Endothelial cell of umbilical vein (primary cell): Measurements from ENCODE around the gene STPG3. TPM values are rescaled to one million over a fixed set of nuclear protein-coding genes. Genes with fewer than 3 reads are reported as not detected.

Experiments used
- BruUV-seq: library from RNA; stranded (reverse); fragments of 400-500 nt; replicated peaks from 2 replicates; lab custom pipeline; 2021; lab: Mats Ljungman, UMichigan
- CTCF ChIA-PET: fragments of 300-600, 350-600 bp; sonication (Branson Sonifier 250); formaldehyde crosslinking; loops from one replicate; lab custom pipeline; 2021; ENCODE audit warnings: antibody characterized with exemption, inconsistent platforms; lab: Charles Lee
- POLR2A ChIA-PET: fragments of 300-600, 350-600 bp; sonication (Branson Sonifier 250); formaldehyde crosslinking; loops from one replicate; lab custom pipeline; 2021; ENCODE audit warnings: antibody characterized with exemption, inconsistent platforms; lab: Charles Lee
- DNase-seq: peaks from one replicate; pipeline ENCODE4 v3.0.0-alpha.2; 2011; ENCODE audit warnings: low read depth, low spot score
- FAIRE-seq: peaks from 2 replicates; lab custom pipeline; 2011; peaks lifted over from hg19 to GRCh38; lab: Jason Lieb, UNC
- H2AFZ ChIP-seq: 2 replicates; pipeline ENCODE4 v1.6.0; 2012; ENCODE audit warnings: low read depth, low read length, control low read depth, inconsistent platforms
- H3K27ac ChIP-seq: 2 replicates; pipeline ENCODE4 v1.5.1; 2011; ENCODE audit warnings: low read depth, mild to moderate bottlenecking, control low read depth, low read length, moderate library complexity; ENCODE audit not compliant: insufficient read depth
- H3K27me3 ChIP-seq, 2 experiments: 2 replicates each; pipeline versions ENCODE4 v1.6.0 to v1.6.1; 2011; ENCODE audit warnings: low read length in 2 of 2, mixed read lengths in 1 of 2; ENCODE audit not compliant: control insufficient read depth in 2 of 2, insufficient read depth in 2 of 2
- H3K36me3 ChIP-seq, 2 experiments: 2 replicates in 1 of 2; 3 replicates in 1 of 2; pipeline ENCODE4 v1.5.1; 2011; ENCODE audit warnings: low read length in 2 of 2, mild to moderate bottlenecking in 1 of 2, moderate library complexity in 1 of 2; ENCODE audit not compliant: control insufficient read depth in 2 of 2, insufficient read depth in 2 of 2; ENCODE audit errors: extremely low read depth in 1 of 2
- H3K4me1 ChIP-seq: 3 replicates; pipeline ENCODE4 v1.5.1; 2011; ENCODE audit warnings: mild to moderate bottlenecking, low read length; ENCODE audit not compliant: control insufficient read depth, insufficient read depth; ENCODE audit errors: extremely low read depth
- H3K4me2 ChIP-seq: 2 replicates; pipeline ENCODE4 v1.6.1; 2011; ENCODE audit warnings: low read length, control low read depth, mixed read lengths; ENCODE audit not compliant: insufficient read depth
- H3K4me3 ChIP-seq, 3 experiments: fragments of 200-600 bp in 1 of 3; sonication (generic), shearing (Covaris generic) in 1 of 3; replicated peaks in 1 of 3; 2 replicates each; pipeline ENCODE4 v1.5.1; 2011 to 2016; ENCODE audit warnings: control low read depth in 3 of 3, low read length in 3 of 3, mild to moderate bottlenecking in 2 of 3, inconsistent platforms in 1 of 3, low read depth in 1 of 3, moderate library complexity in 1 of 3; ENCODE audit not compliant: insufficient read depth in 1 of 3
- H3K79me2 ChIP-seq: 2 replicates; pipeline ENCODE4 v1.6.0; 2012; ENCODE audit warnings: low read length, inconsistent platforms; ENCODE audit not compliant: control insufficient read depth, insufficient read depth
- H3K9ac ChIP-seq: replicated peaks from 2 replicates; pipeline ENCODE3; 2011; ENCODE audit warnings: low read length, control low read depth; ENCODE audit not compliant: insufficient read depth; ENCODE audit errors: extremely low read depth
- H3K9me1 ChIP-seq: replicated peaks from 3 replicates; pipeline ENCODE4 v1.6.0; 2011; ENCODE audit warnings: mild to moderate bottlenecking, low read length; ENCODE audit not compliant: control insufficient read depth, insufficient read depth; ENCODE audit errors: extremely low read depth
- H3K9me3 ChIP-seq: replicated peaks from 2 replicates; pipeline ENCODE4 v1.5.1; 2012; ENCODE audit warnings: low read length, inconsistent platforms; ENCODE audit not compliant: control insufficient read depth, insufficient read depth
- H4K20me1 ChIP-seq: replicated peaks from 2 replicates; pipeline ENCODE3; 2011; ENCODE audit warnings: mild to moderate bottlenecking, low read length; ENCODE audit not compliant: control insufficient read depth, insufficient read depth; ENCODE audit errors: extremely low read depth
- EZH2 ChIP-seq: IDR thresholded peaks from 2 replicates; pipeline ENCODE4 v1.6.1; 2012; ENCODE audit warnings: borderline replicate concordance, low read depth, mild to moderate bottlenecking, moderate library complexity, low read length, inconsistent platforms; ENCODE audit not compliant: severe bottlenecking
- POLR2A ChIP-seq: IDR thresholded peaks from 2 replicates; pipeline ENCODE4 v1.6.1; 2012; ENCODE audit warnings: low read depth, mild to moderate bottlenecking, control low read depth, low read length
- dilution Hi-C: fragments of 300-500 bp; cut with MboI; formaldehyde crosslinking; loops from one replicate; pipeline ENCODE4 v1.15.0; 2019; ENCODE audit warnings: low sequenced_read_pairs; ENCODE audit not compliant: extremely low pct_ligation_motif_present
- intact Hi-C: fragments of 100-400 bp; cut with micrococcal nuclease; formaldehyde crosslinking; loops from one replicate; pipeline ENCODE4 v1.10.0; 2022
- polyA plus RNA-seq, 4 experiments: library from polyadenylated mRNA; depleted of rRNA in 3 of 4; stranded (reverse) in 3 of 4; unstranded in 1 of 4; fragments of >200 nt; gene quantifications; 2 replicates each; pipeline versions ENCODE4 v1.2.1 to v1.2.3, GENCODE V29; 2011 to 2012; ENCODE audit warnings: missing spikeins in 1 of 4
- total RNA-seq: library from RNA; stranded (reverse); gene quantifications from 2 replicates; pipeline ENCODE4 v1.2.3, GENCODE V29; 2021
- TF ChIP-seq, protein P1 (sequence below), 2 donors: IDR thresholded peaks; 1 replicate in 1 of 2; 2 replicates in 1 of 2; pipeline ENCODE4 v1.5.1; 2011; ENCODE audit warnings: low read length in 2 of 2, mild to moderate bottlenecking in 2 of 2, moderate library complexity in 2 of 2, control low read depth in 1 of 2, inconsistent platforms in 1 of 2, low read depth in 1 of 2; ENCODE audit not compliant: insufficient read depth in 1 of 2; ENCODE audit errors: extremely low read depth in 1 of 2
- TF ChIP-seq, protein P2 (sequence below): IDR thresholded peaks from 2 replicates; pipeline ENCODE4 v1.6.1; 2011; ENCODE audit not compliant: insufficient read depth, insufficient read length

Gene STPG3
- total and polyA plus RNA-seq, 2 donors (not counting 3 experiments of a cell fraction or from before 2014, with no cell fraction given), result not detected

DNA sequence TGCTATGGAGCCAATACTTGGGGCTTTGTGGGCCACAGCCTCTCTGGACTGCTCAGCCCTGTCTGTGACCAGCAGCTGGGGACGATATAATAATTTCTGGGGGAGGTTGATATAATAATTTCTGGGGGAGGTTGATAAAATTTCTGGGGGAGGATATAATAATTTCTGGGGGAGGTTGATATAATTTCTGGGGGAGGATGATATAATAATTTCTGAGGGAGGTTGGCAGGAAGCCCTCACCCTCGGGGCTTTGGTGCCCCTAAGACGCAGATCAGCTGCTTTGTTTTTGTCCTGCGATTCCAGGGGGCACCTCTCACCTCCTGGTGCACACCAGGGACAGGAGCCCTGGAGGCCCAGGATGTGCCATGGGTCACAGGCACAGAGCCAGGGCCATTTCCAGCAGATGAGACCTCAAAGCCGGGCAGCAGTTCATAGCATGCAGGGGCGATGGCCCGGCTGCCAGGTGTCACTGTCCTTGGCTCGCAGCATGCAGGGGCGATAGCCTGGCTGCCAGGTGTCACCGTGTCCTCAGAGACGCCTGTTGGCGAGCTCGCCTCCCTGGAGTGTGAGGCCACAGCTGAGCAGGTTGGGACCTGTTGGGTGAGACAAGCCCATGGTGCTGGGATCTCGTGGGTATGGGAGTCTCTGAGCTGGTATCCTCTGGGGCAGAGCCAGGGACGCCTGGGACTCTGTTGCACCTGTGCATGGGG, 22.7 kb downstream of the STPG3 start:
- H3K9me3 ChIP-seq, result no peaks in the 10 kb centered on the region
- H3K27ac ChIP-seq, result no peak overlapping the region
- dilution Hi-C loops (no loop called here), intact Hi-C loops (no loop called here)
- no peak for DNase-seq
- no peak for FAIRE-seq
- no peak for TF ChIP-seq POLR2A
- TF ChIP-seq, protein P1, sequence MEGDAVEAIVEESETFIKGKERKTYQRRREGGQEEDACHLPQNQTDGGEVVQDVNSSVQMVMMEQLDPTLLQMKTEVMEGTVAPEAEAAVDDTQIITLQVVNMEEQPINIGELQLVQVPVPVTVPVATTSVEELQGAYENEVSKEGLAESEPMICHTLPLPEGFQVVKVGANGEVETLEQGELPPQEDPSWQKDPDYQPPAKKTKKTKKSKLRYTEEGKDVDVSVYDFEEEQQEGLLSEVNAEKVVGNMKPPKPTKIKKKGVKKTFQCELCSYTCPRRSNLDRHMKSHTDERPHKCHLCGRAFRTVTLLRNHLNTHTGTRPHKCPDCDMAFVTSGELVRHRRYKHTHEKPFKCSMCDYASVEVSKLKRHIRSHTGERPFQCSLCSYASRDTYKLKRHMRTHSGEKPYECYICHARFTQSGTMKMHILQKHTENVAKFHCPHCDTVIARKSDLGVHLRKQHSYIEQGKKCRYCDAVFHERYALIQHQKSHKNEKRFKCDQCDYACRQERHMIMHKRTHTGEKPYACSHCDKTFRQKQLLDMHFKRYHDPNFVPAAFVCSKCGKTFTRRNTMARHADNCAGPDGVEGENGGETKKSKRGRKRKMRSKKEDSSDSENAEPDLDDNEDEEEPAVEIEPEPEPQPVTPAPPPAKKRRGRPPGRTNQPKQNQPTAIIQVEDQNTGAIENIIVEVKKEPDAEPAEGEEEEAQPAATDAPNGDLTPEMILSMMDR (IDR thresholded peaks at IDR 0.05; ENCODE audit: extremely low read depth in 1 of 2, insufficient read depth in 1 of 2, low read depth in 1 of 2, low read length in 2 of 2), result no peak
- ChIA-PET POLR2A (no interaction called here), CTCF (no interaction called here)
- H3K4me1 ChIP-seq, result peaks cover 26% of the 10 kb centered on the region
- no TSS peak for BruUV-seq
- H3K9me1 ChIP-seq, result no peaks in the 10 kb centered on the region
- H3K9ac ChIP-seq, result no peak overlapping the region
- H3K27me3 ChIP-seq, result no peaks in the 10 kb centered on the region
- peaks cover 0 to 20% of the 10 kb centered on the region in 2 experiments for H3K36me3 ChIP-seq
- no peak overlapping the region for H2AFZ ChIP-seq
- peaks cover 11% of the 10 kb centered on the region for H3K79me2 ChIP-seq
- no peaks in the 10 kb centered on the region for H4K20me1 ChIP-seq
- H3K4me2 ChIP-seq, result no peak overlapping the region
- no peak overlapping the region for H3K4me3 ChIP-seq

DNA sequence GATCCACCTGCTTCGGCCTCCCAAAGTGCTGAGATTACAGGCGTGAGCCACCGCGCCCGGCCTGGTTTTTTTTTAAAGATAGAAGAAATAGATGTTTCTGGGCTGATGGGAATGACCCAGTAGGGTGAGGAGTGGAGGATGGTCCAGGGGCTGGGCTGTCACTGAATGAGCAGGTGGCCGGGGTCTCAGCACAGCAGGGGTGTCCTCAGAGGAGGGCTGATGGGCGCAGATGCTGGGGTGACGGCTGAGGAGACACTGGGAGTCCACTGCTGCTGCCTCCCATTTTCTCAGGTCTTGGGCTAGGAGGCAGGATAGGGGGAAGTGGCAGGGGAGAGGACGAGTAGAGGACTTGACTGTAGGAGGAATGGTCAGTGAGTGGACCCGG, 24.1 kb downstream of the STPG3 start:
- no peaks in the 10 kb centered on the region for H3K27me3 ChIP-seq
- TF ChIP-seq, protein P2, sequence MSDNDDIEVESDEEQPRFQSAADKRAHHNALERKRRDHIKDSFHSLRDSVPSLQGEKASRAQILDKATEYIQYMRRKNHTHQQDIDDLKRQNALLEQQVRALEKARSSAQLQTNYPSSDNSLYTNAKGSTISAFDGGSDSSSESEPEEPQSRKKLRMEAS, result no peak
- TF ChIP-seq EZH2, result no peak
- H3K36me3 ChIP-seq, result peaks cover 10 to 22% of the 10 kb centered on the region in 2 experiments
- intact Hi-C loops, result no loop called here
- H3K9me1 ChIP-seq, result no peaks in the 10 kb centered on the region
- dilution Hi-C loops, result no loop called here
- no peak overlapping the region for H2AFZ ChIP-seq
- no peak overlapping the region for H3K4me3 ChIP-seq
- DNase-seq (no peak), FAIRE-seq (no peak)
- H3K9me3 ChIP-seq, result no peaks in the 10 kb centered on the region
- ChIA-PET CTCF (no interaction called here), POLR2A (no interaction called here)
- no TSS peak for BruUV-seq
- H3K4me1 ChIP-seq, result peaks cover 19% of the 10 kb centered on the region
- no peaks in the 10 kb centered on the region for H4K20me1 ChIP-seq
- H3K79me2 ChIP-seq, result peaks cover 25% of the 10 kb centered on the region
- H3K27ac ChIP-seq, result no peak overlapping the region
- no peak overlapping the region for H3K4me2 ChIP-seq
- H3K9ac ChIP-seq, result no peak overlapping the region
